GM20000 (cell line): Measurements from ENCODE around the gene GRIN3B.
A peak's percentile ranks its signal among the peaks of the same experiment; 100 is the strongest.

ENCODE experiments used
- DNase-seq: peaks from one replicate; pipeline ENCODE4 v3.0.0; 2012; ENCODE audit warnings: low spot score
- TF ChIP-seq, protein P1 (sequence below): IDR thresholded peaks from 2 replicates; pipeline ENCODE4 v1.5.1; 2012; ENCODE audit warnings: mild to moderate bottlenecking, control low read depth; ENCODE audit errors: extremely low read depth, missing control alignments

GRIN3B gene, protein sequence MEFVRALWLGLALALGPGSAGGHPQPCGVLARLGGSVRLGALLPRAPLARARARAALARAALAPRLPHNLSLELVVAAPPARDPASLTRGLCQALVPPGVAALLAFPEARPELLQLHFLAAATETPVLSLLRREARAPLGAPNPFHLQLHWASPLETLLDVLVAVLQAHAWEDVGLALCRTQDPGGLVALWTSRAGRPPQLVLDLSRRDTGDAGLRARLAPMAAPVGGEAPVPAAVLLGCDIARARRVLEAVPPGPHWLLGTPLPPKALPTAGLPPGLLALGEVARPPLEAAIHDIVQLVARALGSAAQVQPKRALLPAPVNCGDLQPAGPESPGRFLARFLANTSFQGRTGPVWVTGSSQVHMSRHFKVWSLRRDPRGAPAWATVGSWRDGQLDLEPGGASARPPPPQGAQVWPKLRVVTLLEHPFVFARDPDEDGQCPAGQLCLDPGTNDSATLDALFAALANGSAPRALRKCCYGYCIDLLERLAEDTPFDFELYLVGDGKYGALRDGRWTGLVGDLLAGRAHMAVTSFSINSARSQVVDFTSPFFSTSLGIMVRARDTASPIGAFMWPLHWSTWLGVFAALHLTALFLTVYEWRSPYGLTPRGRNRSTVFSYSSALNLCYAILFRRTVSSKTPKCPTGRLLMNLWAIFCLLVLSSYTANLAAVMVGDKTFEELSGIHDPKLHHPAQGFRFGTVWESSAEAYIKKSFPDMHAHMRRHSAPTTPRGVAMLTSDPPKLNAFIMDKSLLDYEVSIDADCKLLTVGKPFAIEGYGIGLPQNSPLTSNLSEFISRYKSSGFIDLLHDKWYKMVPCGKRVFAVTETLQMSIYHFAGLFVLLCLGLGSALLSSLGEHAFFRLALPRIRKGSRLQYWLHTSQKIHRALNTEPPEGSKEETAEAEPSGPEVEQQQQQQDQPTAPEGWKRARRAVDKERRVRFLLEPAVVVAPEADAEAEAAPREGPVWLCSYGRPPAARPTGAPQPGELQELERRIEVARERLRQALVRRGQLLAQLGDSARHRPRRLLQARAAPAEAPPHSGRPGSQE

DNA sequence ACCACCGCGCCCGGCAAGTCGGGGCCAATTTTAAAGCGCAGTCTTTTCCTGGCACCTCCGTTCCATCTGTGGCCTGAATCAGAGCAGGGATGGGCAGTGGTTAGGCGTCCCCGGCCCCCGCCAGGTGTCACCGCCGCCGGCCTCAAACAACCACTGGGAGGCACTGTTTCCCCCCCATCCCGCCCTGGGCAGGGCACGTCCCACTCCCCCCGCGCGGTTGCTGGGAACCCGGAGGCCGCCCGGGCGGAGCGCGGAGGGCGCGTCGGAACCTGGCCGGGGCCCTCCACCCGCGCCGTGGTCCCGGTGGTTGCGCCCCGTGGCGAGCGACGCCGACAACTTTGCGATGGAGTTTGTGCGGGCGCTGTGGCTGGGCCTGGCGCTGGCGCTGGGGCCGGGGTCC lies at the start of gene GRIN3B:
Gene GRIN3B, plus strand, starts transcription at position 325 of the 400 bp plus-strand sequence. Its CDS starts 19 bp downstream, at position 344.
- peak; percentile 89 for DNase-seq
- TF ChIP-seq, protein P1, sequence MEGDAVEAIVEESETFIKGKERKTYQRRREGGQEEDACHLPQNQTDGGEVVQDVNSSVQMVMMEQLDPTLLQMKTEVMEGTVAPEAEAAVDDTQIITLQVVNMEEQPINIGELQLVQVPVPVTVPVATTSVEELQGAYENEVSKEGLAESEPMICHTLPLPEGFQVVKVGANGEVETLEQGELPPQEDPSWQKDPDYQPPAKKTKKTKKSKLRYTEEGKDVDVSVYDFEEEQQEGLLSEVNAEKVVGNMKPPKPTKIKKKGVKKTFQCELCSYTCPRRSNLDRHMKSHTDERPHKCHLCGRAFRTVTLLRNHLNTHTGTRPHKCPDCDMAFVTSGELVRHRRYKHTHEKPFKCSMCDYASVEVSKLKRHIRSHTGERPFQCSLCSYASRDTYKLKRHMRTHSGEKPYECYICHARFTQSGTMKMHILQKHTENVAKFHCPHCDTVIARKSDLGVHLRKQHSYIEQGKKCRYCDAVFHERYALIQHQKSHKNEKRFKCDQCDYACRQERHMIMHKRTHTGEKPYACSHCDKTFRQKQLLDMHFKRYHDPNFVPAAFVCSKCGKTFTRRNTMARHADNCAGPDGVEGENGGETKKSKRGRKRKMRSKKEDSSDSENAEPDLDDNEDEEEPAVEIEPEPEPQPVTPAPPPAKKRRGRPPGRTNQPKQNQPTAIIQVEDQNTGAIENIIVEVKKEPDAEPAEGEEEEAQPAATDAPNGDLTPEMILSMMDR, result peak; percentile 32

DNA sequence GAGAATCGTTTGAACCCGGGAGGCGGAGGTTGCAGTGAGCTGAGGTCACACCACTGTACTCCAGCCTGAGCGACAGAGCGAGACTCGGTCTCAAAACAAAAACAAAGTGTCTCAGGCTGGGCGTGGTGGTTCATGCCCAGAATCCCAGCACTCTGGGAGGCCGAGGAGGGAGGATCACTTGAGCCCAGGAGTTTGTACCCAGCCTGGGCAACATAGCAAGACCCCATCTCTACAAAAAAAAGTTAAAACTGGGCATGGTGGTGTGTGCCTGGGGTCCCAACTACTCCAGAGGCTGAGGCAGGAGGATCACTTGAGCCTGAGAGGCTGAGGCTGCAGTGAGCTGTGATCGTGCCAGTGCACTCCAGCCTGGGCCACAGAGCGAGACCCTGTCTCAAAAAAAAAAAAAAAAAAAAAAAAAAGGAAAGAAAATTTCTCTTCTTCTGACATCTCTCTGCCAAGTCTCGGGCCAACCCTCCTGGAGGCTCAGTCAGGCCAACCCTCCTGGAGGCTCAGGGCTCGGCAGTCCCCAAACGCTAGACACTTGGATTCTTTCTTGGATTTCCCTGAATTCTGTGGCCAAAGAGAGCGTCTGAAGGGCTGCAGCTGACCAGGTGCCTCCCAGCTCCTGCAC lies 48.1 kb upstream of the GRIN3B start:
- DNase-seq, result no peak
- TF ChIP-seq, protein P1, result no peak

- no peak for DNase-seq
- TF ChIP-seq, protein P1, result no peak
Measured at GRCh38 chr19:952680-953444, 47.4 kb upstream of the GRIN3B start.

DNA sequence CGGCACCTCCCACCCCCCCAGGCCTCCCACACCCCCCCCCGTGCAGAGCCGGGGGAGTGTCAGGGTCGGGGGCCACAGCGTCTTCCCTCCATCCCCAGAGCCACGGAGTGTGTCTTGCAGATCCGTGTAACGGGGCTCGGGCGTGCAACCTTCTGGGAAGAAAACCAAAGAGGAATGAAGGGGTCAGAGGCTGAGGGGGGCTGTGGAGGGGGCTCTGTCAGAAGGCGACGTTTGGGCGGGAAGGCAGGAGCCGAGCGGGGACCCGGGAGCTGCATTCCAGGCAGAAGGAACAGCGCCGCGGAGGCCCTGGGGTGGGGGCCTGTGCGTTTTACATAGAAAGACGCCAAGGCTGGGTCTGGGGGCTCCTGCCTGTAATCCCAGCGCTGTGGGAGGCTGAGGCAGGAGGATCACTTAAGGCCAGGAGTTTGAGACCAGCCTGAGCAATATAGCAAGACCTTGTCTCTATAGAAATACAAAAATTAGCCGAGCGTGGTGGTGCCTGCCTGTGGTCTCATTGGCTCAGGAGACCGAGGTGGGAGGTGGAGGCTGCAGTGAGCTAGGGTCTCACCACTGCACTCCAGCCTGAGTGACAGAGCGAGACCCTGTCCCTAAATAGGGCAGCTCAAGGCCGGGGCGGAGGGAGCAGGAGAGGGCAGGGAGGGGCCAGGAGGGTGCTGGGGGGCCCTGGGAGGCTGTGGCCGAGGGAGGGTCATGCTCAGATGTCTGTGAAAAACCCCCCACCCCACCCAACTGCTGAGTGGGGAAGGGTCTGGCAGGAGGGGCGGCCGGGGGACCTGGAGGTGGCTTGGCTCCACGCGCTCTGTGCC lies 46.6 kb upstream of the GRIN3B start:
- DNase-seq, result no peak
- TF ChIP-seq, protein P1, result no peak

DNA sequence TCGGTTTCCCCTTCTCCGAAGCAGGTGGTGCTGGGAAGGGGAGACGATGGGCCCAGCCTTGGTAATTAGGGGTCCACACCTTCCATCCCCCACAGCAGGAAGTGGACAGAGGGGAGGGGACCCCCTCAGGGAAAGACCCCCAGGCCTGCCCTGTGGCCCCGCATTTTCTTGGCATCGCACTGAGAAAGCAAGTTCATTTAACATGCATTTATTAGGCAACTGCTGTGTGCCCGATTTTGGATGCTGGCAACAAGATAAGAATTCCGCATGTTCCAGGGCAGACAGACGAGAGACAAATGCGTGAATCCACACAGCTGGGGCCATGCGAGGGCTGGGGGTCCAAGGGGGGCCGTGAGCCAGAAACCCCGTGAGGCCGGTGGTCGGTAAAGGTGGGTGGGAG lies 45.9 kb upstream of the GRIN3B start:
- TF ChIP-seq, protein P1, result no peak
- DNase-seq, result no peak
